Mesodermal cell (in vitro differentiated cells): ENCODE data around the gene MCM3AP.
"Not testable (repeated sequence)": the region's sequence is repeated elsewhere in the genome, so short reads cannot be mapped to it uniquely, and the experiment has no call there.

Source experiments
- H3K27ac ChIP-seq: 2 replicates; pipeline ENCODE4 v1.7.0; 2013; ENCODE audit warnings: mild to moderate bottlenecking, low read depth, low read length, moderate library complexity; ENCODE audit not compliant: severe bottlenecking
- H3K36me3 ChIP-seq: 2 replicates; pipeline ENCODE4 v1.7.1; 2013; ENCODE audit warnings: mild to moderate bottlenecking, low read length, moderate library complexity; ENCODE audit not compliant: control insufficient read depth, insufficient read depth
- H3K4me1 ChIP-seq: one replicate; pipeline ENCODE4 v1.7.1; 2013; ENCODE audit warnings: mild to moderate bottlenecking, low read length; ENCODE audit not compliant: insufficient read depth, control insufficient read depth, poor library complexity, severe bottlenecking
- H3K4me3 ChIP-seq: 2 replicates; pipeline ENCODE4 v1.7.0; 2013; ENCODE audit warnings: low read length, control low read depth, mild to moderate bottlenecking; ENCODE audit not compliant: insufficient read depth, poor library complexity, severe bottlenecking; ENCODE audit errors: extremely low read depth
- H3K9me3 ChIP-seq: 2 replicates; pipeline ENCODE4 v1.7.1; 2013; ENCODE audit warnings: mild to moderate bottlenecking, low read length, moderate library complexity; ENCODE audit not compliant: control insufficient read depth
- WGBS, 2 experiments: methylation state at CpG; one replicate each; pipeline ENCODE4 v1.1.5; 2013; ENCODE audit warnings: missing lambda C conversion rate in 2 of 2; ENCODE audit not compliant: insufficient coverage in 2 of 2; 5-methylcytosine and 5-hydroxymethylcytosine counted together

MCM3AP gene

GRCh38 chr21:46310260-46310659, 24.8 kb upstream of the MCM3AP start:
- peaks cover 69% of the 10 kb centered on the region for H3K36me3 ChIP-seq
- H3K4me1 ChIP-seq, result not testable (repeated sequence)
- 94 to 95% methylated on average over 6 of the region's 8 CpGs for WGBS, 2 experiments

DNA sequence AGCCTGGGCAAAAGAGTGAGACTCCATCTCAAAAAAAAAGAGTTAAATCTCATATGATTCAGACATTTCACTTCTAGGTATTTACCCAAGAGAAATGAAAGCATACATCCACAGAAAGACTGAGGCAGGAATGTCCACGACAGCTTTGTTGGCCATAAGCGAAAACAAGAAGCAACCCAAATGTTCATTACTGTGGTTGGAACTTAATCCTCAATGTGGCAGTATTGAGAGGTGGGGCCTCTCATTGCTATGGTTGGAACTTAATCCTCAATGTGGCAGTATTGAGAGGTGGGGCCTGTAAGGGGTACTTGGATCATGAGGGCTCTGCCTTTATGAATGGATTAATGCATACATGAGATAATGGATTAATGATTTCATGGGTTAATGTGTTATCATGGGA, 23.0 kb upstream of the MCM3AP start:
- Histone ChIP-seq H3K27ac (no peak overlapping the region), H3K4me1 (no peaks in the 10 kb centered on the region), H3K9me3 (no peaks in the 10 kb centered on the region), H3K4me3 (no peak overlapping the region), H3K36me3 (peaks cover 66% of the 10 kb centered on the region)
- WGBS, 2 experiments, result 100% methylated on average over 1 to 2 of the region's 2 CpGs

More at GRCh38 chr21:46310260-46310659, 24.8 kb upstream of the MCM3AP start:
- not testable (repeated sequence) for H3K27ac ChIP-seq, H3K9me3 ChIP-seq, H3K4me3 ChIP-seq

DNA sequence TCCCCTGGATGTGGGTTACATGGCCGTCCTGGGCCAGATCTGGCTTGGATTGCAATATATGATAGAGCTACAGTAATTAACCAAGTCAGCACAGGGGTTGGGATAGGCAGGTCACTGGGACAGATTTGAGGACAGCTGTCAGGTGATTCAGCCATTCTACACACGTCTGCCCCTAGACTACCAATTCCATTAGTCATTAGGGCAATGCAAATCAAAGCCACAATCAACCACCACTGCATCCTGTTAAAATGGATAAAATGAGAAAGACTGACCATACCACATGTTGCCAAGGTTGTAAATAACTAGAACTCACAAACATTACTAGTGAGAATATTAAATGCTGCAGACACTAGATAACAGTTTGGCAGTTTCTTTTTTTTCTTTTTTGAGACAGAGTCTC, 22.2 kb upstream of the MCM3AP start:
- Histone ChIP-seq H3K27ac (no peak overlapping the region), H3K9me3 (no peaks in the 10 kb centered on the region), H3K4me3 (no peak overlapping the region), H3K36me3 (peaks cover 58% of the 10 kb centered on the region), H3K4me1 (no peaks in the 10 kb centered on the region)
- WGBS, 2 experiments, result 100% methylated on average over 1 of the region's 2 CpGs; no CpG with 5 or more reads in 1 of the 2 experiments

- no peaks in the 10 kb centered on the region for H3K4me1 ChIP-seq
These were observed 19.5 kb upstream of the MCM3AP start for GRCh38 chr21:46304955-46305354.

GRCh38 chr21:46304437-46304836, 19.0 kb upstream of the MCM3AP start:
- H3K4me3 ChIP-seq, result no peak overlapping the region
- 93 to 96% methylated on average over 5 of the region's 5 CpGs for WGBS, 2 experiments
- H3K9me3 ChIP-seq, result no peaks in the 10 kb centered on the region
- H3K27ac ChIP-seq, result no peak overlapping the region
- H3K4me1 ChIP-seq, result no peaks in the 10 kb centered on the region
- peaks cover 66% of the 10 kb centered on the region for H3K36me3 ChIP-seq

More at GRCh38 chr21:46304955-46305354, 19.5 kb upstream of the MCM3AP start:
- no peaks in the 10 kb centered on the region for H3K9me3 ChIP-seq
- peaks cover 66% of the 10 kb centered on the region for H3K36me3 ChIP-seq
- H3K27ac ChIP-seq, result no peak overlapping the region
- 95 to 98% methylated on average over 9 to 10 of the region's 11 CpGs for WGBS, 2 experiments
- no peak overlapping the region for H3K4me3 ChIP-seq

DNA sequence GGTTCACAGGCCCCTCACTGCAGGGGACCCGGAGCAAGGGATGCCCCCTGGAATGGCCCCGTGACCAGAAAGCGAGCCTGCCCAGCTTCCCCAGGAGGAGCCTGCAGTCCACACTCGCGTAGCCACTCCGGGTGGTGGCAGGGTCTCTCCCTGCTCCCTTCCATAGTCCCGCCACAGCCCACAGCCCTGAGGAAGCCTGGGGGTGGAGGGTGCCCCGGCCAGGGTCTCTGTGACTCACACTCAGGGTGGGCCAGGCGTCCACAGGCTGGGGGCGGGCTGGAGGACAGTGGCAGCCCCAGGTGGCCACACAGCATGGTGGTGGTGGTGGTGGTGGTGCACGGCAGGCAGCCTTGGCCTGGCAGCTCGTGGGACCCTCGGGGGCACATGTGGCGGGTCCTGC, 16.3 kb upstream of the MCM3AP start:
- Histone ChIP-seq H3K4me3 (no peak overlapping the region), H3K4me1 (no peaks in the 10 kb centered on the region), H3K36me3 (peaks cover 50% of the 10 kb centered on the region), H3K9me3 (no peaks in the 10 kb centered on the region), H3K27ac (no peak overlapping the region)
- 94 to 97% methylated on average over 9 to 11 of the region's 14 CpGs for WGBS, 2 experiments

- Histone ChIP-seq H3K27ac (no peak overlapping the region), H3K4me3 (no peak overlapping the region), H3K9me3 (no peaks in the 10 kb centered on the region), H3K4me1 (peaks cover 8% of the 10 kb centered on the region), H3K36me3 (peaks cover 36% of the 10 kb centered on the region)
- 86 to 95% methylated on average over 8 to 9 of the region's 9 CpGs for WGBS, 2 experiments
These were observed 13.8 kb upstream of the MCM3AP start for GRCh38 chr21:46299167-46299566.

GRCh38 chr21:46297338-46298271, 12.2 kb upstream of the MCM3AP start:
- peaks cover 8% of the 10 kb centered on the region for H3K4me1 ChIP-seq
- 90 to 93% methylated on average over 77 to 79 of the region's 84 CpGs for WGBS, 2 experiments
- H3K27ac ChIP-seq, result no peak overlapping the region
- H3K4me3 ChIP-seq, result no peak overlapping the region
- no peaks in the 10 kb centered on the region for H3K9me3 ChIP-seq
- peaks cover 39% of the 10 kb centered on the region for H3K36me3 ChIP-seq

DNA sequence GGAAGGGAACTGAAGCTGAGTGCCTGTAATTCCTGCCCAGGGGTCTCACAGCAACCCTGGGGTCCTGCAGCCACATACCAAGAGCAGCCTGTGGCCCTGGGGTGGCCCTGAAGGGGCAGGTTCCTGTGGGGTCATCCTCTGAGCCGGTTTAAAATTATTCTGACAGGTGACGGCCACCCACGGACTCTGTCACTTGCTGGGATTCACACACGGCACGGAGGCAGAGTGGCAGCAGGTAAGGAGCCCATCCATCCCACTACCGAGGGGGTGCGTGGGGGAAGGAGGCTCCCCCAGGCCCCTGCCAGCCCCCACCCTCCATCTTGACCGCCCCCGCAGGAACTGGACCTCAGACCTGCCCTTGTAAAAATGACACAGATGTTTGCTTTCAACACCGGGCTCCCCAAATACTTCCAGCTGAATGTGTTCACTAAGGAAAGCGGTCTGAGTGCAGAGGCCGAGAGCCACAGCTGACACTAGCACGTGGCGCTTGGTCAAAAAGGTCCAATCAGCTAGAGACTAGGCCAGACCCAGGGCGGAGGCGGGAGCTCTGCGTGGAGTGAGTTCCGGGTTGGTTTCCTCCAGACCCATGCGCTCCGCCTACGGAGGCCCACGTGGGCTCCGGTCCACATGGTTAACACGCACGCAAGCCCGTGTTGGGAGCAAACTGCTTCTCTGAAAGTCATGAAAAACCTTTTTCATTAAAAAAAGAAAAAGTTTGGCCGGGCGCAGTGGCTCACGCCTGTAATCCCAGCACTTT, 10.8 kb upstream of the MCM3AP start:
- Histone ChIP-seq H3K4me3 (no peak overlapping the region), H3K27ac (peak overlapping the region; percentile 41), H3K4me1 (peaks cover 8% of the 10 kb centered on the region), H3K9me3 (no peaks in the 10 kb centered on the region), H3K36me3 (peaks cover 39% of the 10 kb centered on the region)
- 81 to 84% methylated on average over 23 to 27 of the region's 29 CpGs for WGBS, 2 experiments

- peaks cover 33% of the 10 kb centered on the region for H3K36me3 ChIP-seq
- H3K4me3 ChIP-seq, result no peak overlapping the region
- no peaks in the 10 kb centered on the region for H3K9me3 ChIP-seq
- H3K4me1 ChIP-seq, result peaks cover 8% of the 10 kb centered on the region
- H3K27ac ChIP-seq, result peak overlapping the region; percentile 41
- 57% methylated on average over 5 to 6 of the region's 9 CpGs for WGBS, 2 experiments
These were observed 9.9 kb upstream of the MCM3AP start for GRCh38 chr21:46295177-46295770.
